Measurements from ENCODE around the gene SLCO2A1. TPM values are rescaled to one million over a fixed set of nuclear protein-coding genes. Genes with fewer than 3 reads are reported as not detected.
A peak's percentile ranks its signal among the peaks of the same experiment; 100 is the strongest.

The SLCO2A1 gene
- polyA plus RNA-seq, 6 donors from 2014 or later: not detected

- peaks cover 0 to 9% (median 4%) of the 10 kb centered on the region in 7 donors for H3K9me3 Mint-ChIP-seq
- H3K36me3 Mint-ChIP-seq: no peaks in the 10 kb centered on the region
- no peak overlapping the region for H3K27ac Mint-ChIP-seq
- ATAC-seq (ENCODE audit: low read depth in 2 of 2) (no peak), DNase-seq (no peak)
- H3K4me1 Mint-ChIP-seq: no peaks in the 10 kb centered on the region
- no peak overlapping the region for H3K4me3 Mint-ChIP-seq
- H3K27me3 Mint-ChIP-seq: peaks cover 15 to 22% (median 20%) of the 10 kb centered on the region in 3 donors
Measured at GRCh38 chr3:134037168-134037567, 7.4 kb upstream of the SLCO2A1 start.

GRCh38 chr3:134036291-134036690, 6.6 kb upstream of the SLCO2A1 start:
- Mint-ChIP-seq H3K4me1 (no peaks in the 10 kb centered on the region), H3K4me3 (no peak overlapping the region), H3K9me3 (peaks cover 0 to 4% (median 0%) of the 10 kb centered on the region in 7 donors), H3K36me3 (no peaks in the 10 kb centered on the region), H3K27me3 (peaks cover 24 to 29% (median 28%) of the 10 kb centered on the region in 3 donors), H3K27ac (no peak overlapping the region)
- ATAC-seq (ENCODE audit: low read depth in 2 of 2) (no peak), DNase-seq (no peak)

GRCh38 chr3:134035836-134036235, 6.1 kb upstream of the SLCO2A1 start:
- DNase-seq (no peak), ATAC-seq (ENCODE audit: low read depth in 2 of 2) (no peak)
- no peak overlapping the region for H3K4me3 Mint-ChIP-seq
- H3K27ac Mint-ChIP-seq: no peak overlapping the region
- no peaks in the 10 kb centered on the region for H3K36me3 Mint-ChIP-seq
- H3K9me3 Mint-ChIP-seq: peaks cover 0 to 4% (median 0%) of the 10 kb centered on the region in 7 donors
- no peaks in the 10 kb centered on the region for H3K4me1 Mint-ChIP-seq
- H3K27me3 Mint-ChIP-seq: peaks cover 27 to 32% (median 30%) of the 10 kb centered on the region in 3 donors

GRCh38 chr3:134034005-134034785, 4.5 kb upstream of the SLCO2A1 start:
- H3K27ac Mint-ChIP-seq: no peak overlapping the region
- no peak for DNase-seq
- no peaks in the 10 kb centered on the region for H3K36me3 Mint-ChIP-seq
- ATAC-seq (ENCODE audit: low read depth in 2 of 2): no peak
- H3K9me3 Mint-ChIP-seq: peaks cover 0 to 4% (median 0%) of the 10 kb centered on the region in 7 donors
- peaks cover 30 to 45% (median 40%) of the 10 kb centered on the region in 3 donors for H3K27me3 Mint-ChIP-seq
- H3K4me3 Mint-ChIP-seq: no peak overlapping the region
- H3K4me1 Mint-ChIP-seq: peaks cover 0 to 5% (median 2%) of the 10 kb centered on the region in 3 donors

GRCh38 chr3:134033315-134033996, 3.7 kb upstream of the SLCO2A1 start:
- Mint-ChIP-seq H3K27ac (no peak overlapping the region), H3K27me3 (peaks cover 34 to 52% (median 47%) of the 10 kb centered on the region in 3 donors), H3K9me3 (peaks cover 0 to 4% (median 0%) of the 10 kb centered on the region in 7 donors), H3K4me1 (peaks cover 0 to 9% (median 6%) of the 10 kb centered on the region in 3 donors), H3K36me3 (no peaks in the 10 kb centered on the region), H3K4me3 (no peak overlapping the region)
- ATAC-seq (ENCODE audit: low read depth in 2 of 2) (no peak), DNase-seq (no peak)

- peak overlapping the region in 2 of 8 donors; percentile 26 to 57 for H3K4me3 Mint-ChIP-seq
- H3K4me1 Mint-ChIP-seq: peaks cover 0 to 10% (median 6%) of the 10 kb centered on the region in 3 donors
- H3K27ac Mint-ChIP-seq: peak overlapping the region in 1 of 6 donors; percentile 82
- H3K27me3 Mint-ChIP-seq: peaks cover 38 to 67% (median 66%) of the 10 kb centered on the region in 3 donors
- no peak for DNase-seq
- ATAC-seq (ENCODE audit: low read depth in 2 of 2): no peak
- peaks cover 0 to 4% (median 0%) of the 10 kb centered on the region in 7 donors for H3K9me3 Mint-ChIP-seq
- H3K36me3 Mint-ChIP-seq: no peaks in the 10 kb centered on the region
Measured at GRCh38 chr3:134031348-134031915, 1.7 kb upstream of the SLCO2A1 start.

GRCh38 chr3:134030379-134031347, 938 bp upstream of the SLCO2A1 start:
- no peak for DNase-seq
- Mint-ChIP-seq H3K27ac (no peak overlapping the region), H3K27me3 (peaks cover 46 to 73% (median 66%) of the 10 kb centered on the region in 3 donors), H3K36me3 (no peaks in the 10 kb centered on the region), H3K9me3 (peaks cover 0 to 4% (median 0%) of the 10 kb centered on the region in 7 donors), H3K4me1 (peaks cover 0 to 10% (median 6%) of the 10 kb centered on the region in 3 donors), H3K4me3 (peak overlapping the region in 7 of 8 donors; percentile 22 to 75 (median 64))
- no peak for ATAC-seq (ENCODE audit: low read depth in 2 of 2)

GRCh38 chr3:134029256-134029733, 430 bp downstream of the SLCO2A1 start:
- Mint-ChIP-seq H3K4me3 (peak overlapping the region in 5 of 8 donors; percentile 33 to 76 (median 66)), H3K27me3 (peaks cover 49 to 73% (median 64%) of the 10 kb centered on the region in 3 donors), H3K36me3 (no peaks in the 10 kb centered on the region), H3K9me3 (peaks cover 0 to 4% (median 0%) of the 10 kb centered on the region in 7 donors), H3K27ac (peak overlapping the region in 1 of 6 donors; percentile 69), H3K4me1 (peaks cover 0 to 10% (median 6%) of the 10 kb centered on the region in 3 donors)
- ATAC-seq (ENCODE audit: low read depth in 2 of 2) (no peak), DNase-seq (no peak)

GRCh38 chr3:134028486-134029255, 1.1 kb downstream of the SLCO2A1 start:
- ATAC-seq (ENCODE audit: low read depth in 2 of 2): no peak
- peaks cover 0 to 10% (median 6%) of the 10 kb centered on the region in 3 donors for H3K4me1 Mint-ChIP-seq
- H3K36me3 Mint-ChIP-seq: no peaks in the 10 kb centered on the region
- peak overlapping the region in 3 of 8 donors; percentile 15 to 66 (median 33) for H3K4me3 Mint-ChIP-seq
- H3K27me3 Mint-ChIP-seq: peaks cover 45 to 66% (median 58%) of the 10 kb centered on the region in 3 donors
- no peak for DNase-seq
- H3K27ac Mint-ChIP-seq: peak overlapping the region in 1 of 6 donors; percentile 49
- H3K9me3 Mint-ChIP-seq: peaks cover 0 to 4% (median 0%) of the 10 kb centered on the region in 7 donors

- Mint-ChIP-seq H3K27me3 (peaks cover 35 to 56% (median 48%) of the 10 kb centered on the region in 3 donors), H3K36me3 (no peaks in the 10 kb centered on the region), H3K4me1 (peaks cover 0 to 10% (median 6%) of the 10 kb centered on the region in 3 donors), H3K9me3 (peaks cover 0 to 2% (median 0%) of the 10 kb centered on the region in 7 donors), H3K4me3 (no peak overlapping the region), H3K27ac (no peak overlapping the region)
- no peak for DNase-seq
- ATAC-seq (ENCODE audit: low read depth in 2 of 2): no peak
Measured at GRCh38 chr3:134027631-134028030, 2.1 kb downstream of the SLCO2A1 start.

GRCh38 chr3:134020135-134020680, 9.5 kb downstream of the SLCO2A1 start:
- H3K4me3 Mint-ChIP-seq: no peak overlapping the region
- no peaks in the 10 kb centered on the region for H3K4me1 Mint-ChIP-seq
- H3K27ac Mint-ChIP-seq: no peak overlapping the region
- DNase-seq (no peak), ATAC-seq (ENCODE audit: low read depth in 2 of 2) (no peak)
- H3K36me3 Mint-ChIP-seq: no peaks in the 10 kb centered on the region
- H3K9me3 Mint-ChIP-seq: no peaks in the 10 kb centered on the region
- peaks cover 4 to 7% (median 6%) of the 10 kb centered on the region in 3 donors for H3K27me3 Mint-ChIP-seq
